Activated CD8-positive, alpha-beta memory T cell treated with anti-CD3 and anti-CD28 coated beads for 36 hours (primary cell): Measurements from ENCODE around the gene DGKG. TPM values are rescaled to one million over a fixed set of nuclear protein-coding genes. Genes with fewer than 3 reads are reported as not detected.

Experiments
- CTCF ChIA-PET: fragments of 350-600 bp; sonication (Branson Sonifier 250); formaldehyde crosslinking; loops from one replicate; lab custom pipeline; 2021; ENCODE audit warnings: antibody characterized with exemption; lab: Charles Lee
- POLR2A ChIA-PET: fragments of 350-600 bp; sonication (Branson Sonifier 250); formaldehyde crosslinking; loops from one replicate; lab custom pipeline; 2021; ENCODE audit warnings: antibody characterized with exemption; lab: Charles Lee
- total RNA-seq, 2 experiments: library from RNA; stranded (reverse); gene quantifications; one replicate each; pipeline ENCODE4 v1.2.3, GENCODE V29; 2021

DGKG gene
- total RNA-seq, 2 experiments from 2014 or later: 0.42 to 0.67 TPM

- ChIA-PET CTCF (interaction anchor here (1.1 kb wide), 1 partner anchor 272 kb away, joined by 3 read pairs; no protein-coding TSS in a partner anchor), POLR2A (no interaction called here)
These were observed 106.2 kb downstream of the DGKG start for GRCh38 chr3:186255703-186256331.

GRCh38 chr3:186254676-186255650 is 107.1 kb downstream of the DGKG start:
- CTCF ChIA-PET: interaction anchor here (1.1 to 1.9 kb wide), 2 partner anchors 272 to 286 kb away, joined by 3 to 5 read pairs; no protein-coding TSS in a partner anchor
- POLR2A ChIA-PET: no interaction called here

- CTCF ChIA-PET: no interaction called here
These were observed 110.0 kb downstream of the DGKG start for GRCh38 chr3:186251948-186252619.

GRCh38 chr3:186248850-186249249 is 113.2 kb downstream of the DGKG start:
- CTCF ChIA-PET: no interaction called here
- POLR2A ChIA-PET: no interaction called here

More at GRCh38 chr3:186251948-186252619, 110.0 kb downstream of the DGKG start:
- POLR2A ChIA-PET: no interaction called here

GRCh38 chr3:186247821-186248814 is 113.9 kb downstream of the DGKG start:
- ChIA-PET POLR2A (no interaction called here), CTCF (no interaction called here)

GRCh38 chr3:186246941-186247340 is 115.1 kb downstream of the DGKG start:
- CTCF ChIA-PET: interaction anchor here (1.4 kb wide), 1 partner anchor 264 kb away, joined by 6 read pairs; no protein-coding TSS in a partner anchor
- POLR2A ChIA-PET: no interaction called here

- CTCF ChIA-PET: interaction anchor here (0.7 kb wide), 1 partner anchor 220 kb away, joined by 4 read pairs; no protein-coding TSS in a partner anchor
- POLR2A ChIA-PET: no interaction called here
These were observed 118.0 kb downstream of the DGKG start for GRCh38 chr3:186244016-186244415.

- POLR2A ChIA-PET: no interaction called here
- CTCF ChIA-PET: interaction anchor here (0.6 to 2.0 kb wide), 8 partner anchors 17 to 299 kb away, joined by 3 to 11 read pairs (median 4); no protein-coding TSS in a partner anchor
These were observed 119.9 kb downstream of the DGKG start for GRCh38 chr3:186241910-186242821.

GRCh38 chr3:186239321-186239720 is 122.7 kb downstream of the DGKG start:
- CTCF ChIA-PET: no interaction called here
- POLR2A ChIA-PET: no interaction called here

GRCh38 chr3:186237915-186238314 is 124.1 kb downstream of the DGKG start:
- ChIA-PET CTCF (no interaction called here), POLR2A (no interaction called here)

GRCh38 chr3:186236357-186237020 is 125.5 kb downstream of the DGKG start:
- ChIA-PET CTCF (no interaction called here), POLR2A (no interaction called here)

- ChIA-PET CTCF (no interaction called here), POLR2A (no interaction called here)
These were observed 126.5 kb downstream of the DGKG start for GRCh38 chr3:186235554-186235953.

GRCh38 chr3:186234152-186234551 is 127.9 kb downstream of the DGKG start:
- ChIA-PET CTCF (no interaction called here), POLR2A (no interaction called here)

- POLR2A ChIA-PET: no interaction called here
These were observed 135.6 kb downstream of the DGKG start for GRCh38 chr3:186226482-186226881.

GRCh38 chr3:186225603-186226002 is 136.4 kb downstream of the DGKG start:
- ChIA-PET CTCF (interaction anchor here (1.4 kb wide), 1 partner anchor 282 kb away, joined by 3 read pairs; no protein-coding TSS in a partner anchor), POLR2A (no interaction called here)

More at GRCh38 chr3:186226482-186226881, 135.6 kb downstream of the DGKG start:
- CTCF ChIA-PET: interaction anchor here (1.1 to 1.4 kb wide), 2 partner anchors 283 to 314 kb away, joined by 3 read pairs; no protein-coding TSS in a partner anchor

- ChIA-PET POLR2A (no interaction called here), CTCF (no interaction called here)
These were observed 137.9 kb downstream of the DGKG start for GRCh38 chr3:186224041-186224610.
